GM18499 (cell line): ENCODE results near the gene MAPK13.
"Not testable (repeated sequence)": the region's sequence is repeated elsewhere in the genome, so short reads cannot be mapped to it uniquely, and the experiment has no call there.

Experiments used
- ATAC-seq: cut with Tn5 transposase; IDR thresholded peaks from one replicate; pipeline ENCODE4 v1.9.1; 2021; ENCODE audit warnings: moderate number of reproducible peaks; ENCODE audit not compliant: insufficient read depth, unreplicated experiment

The MAPK13 gene

GRCh38 chr6:36129941-36130666, at the start of gene MAPK13:
TSS of gene MAPK13 (plus strand) at chr6:36130513. CDS start at chr6:36130583, 70 bp downstream.
- no peak for ATAC-seq

- ATAC-seq: no peak
Measured at GRCh38 chr6:36082318-36082717, 48.0 kb upstream of the MAPK13 start.

GRCh38 chr6:36083446-36083845, 46.9 kb upstream of the MAPK13 start:
- ATAC-seq: no peak

- ATAC-seq: not testable (repeated sequence)
Measured at GRCh38 chr6:36088204-36088603, 42.1 kb upstream of the MAPK13 start.

- no peak for ATAC-seq
Measured at GRCh38 chr6:36089048-36089447, 41.3 kb upstream of the MAPK13 start.

GRCh38 chr6:36094238-36094637, 36.1 kb upstream of the MAPK13 start:
- no peak for ATAC-seq

- no peak for ATAC-seq
Measured at GRCh38 chr6:36094753-36095496, 35.4 kb upstream of the MAPK13 start.

- no peak for ATAC-seq
Measured at GRCh38 chr6:36095497-36096391, 34.6 kb upstream of the MAPK13 start.

- ATAC-seq: no peak
Measured at GRCh38 chr6:36098253-36098919, 31.9 kb upstream of the MAPK13 start.

- ATAC-seq: no peak
Measured at GRCh38 chr6:36098920-36099647, 31.2 kb upstream of the MAPK13 start.

- ATAC-seq: no peak
Measured at GRCh38 chr6:36099869-36100483, 30.3 kb upstream of the MAPK13 start.

GRCh38 chr6:36101691-36102090, 28.6 kb upstream of the MAPK13 start:
- no peak for ATAC-seq

GRCh38 chr6:36102853-36103252, 27.5 kb upstream of the MAPK13 start:
- no peak for ATAC-seq

- no peak for ATAC-seq
Measured at GRCh38 chr6:36104836-36105235, 25.5 kb upstream of the MAPK13 start.

- no peak for ATAC-seq
Measured at GRCh38 chr6:36109092-36109491, 21.2 kb upstream of the MAPK13 start.

GRCh38 chr6:36110050-36110449, 20.3 kb upstream of the MAPK13 start:
- no peak for ATAC-seq

GRCh38 chr6:36110863-36111262, 19.4 kb upstream of the MAPK13 start:
- ATAC-seq: no peak

GRCh38 chr6:36111526-36111925, 18.8 kb upstream of the MAPK13 start:
- ATAC-seq: no peak

- no peak for ATAC-seq
Measured at GRCh38 chr6:36113049-36113448, 17.3 kb upstream of the MAPK13 start.
